K562 (cell line): ENCODE results near the gene RGMA. TPM values are rescaled to one million over a fixed set of nuclear protein-coding genes. Genes with fewer than 3 reads are reported as not detected.

ENCODE experiments used
- ATAC-seq: fragments of 200-7000 bp; cut with Tn5 transposase; 3 replicates; pipeline ENCODE4 v1.9.1; 2020; ENCODE audit warnings: moderate library complexity
- BruUV-seq: library from RNA; stranded (reverse); fragments of 400-500 nt; replicated peaks from 2 replicates; lab custom pipeline; 2021; lab: Mats Ljungman, UMichigan
- CTCF ChIA-PET: fragments of 300-600 bp; formaldehyde crosslinking; extraction: SDS; loops from one replicate; lab custom pipeline; 2021; ENCODE audit warnings: low intra/inter-chr PET ratio; lab: Yijun Ruan, JAX
- POLR2A ChIA-PET: fragments of 300-600, 350-650 bp; sonication (Branson Sonifier 250); formaldehyde crosslinking; extraction: SDS; loops from one replicate; lab custom pipeline; 2021; ENCODE audit warnings: antibody characterized with exemption, inconsistent platforms; lab: Yijun Ruan, JAX
- DNase-seq, 4 experiments: peaks; one replicate each; pipeline versions ENCODE4 v3.0.0 to v3.0.0-alpha.2; 2011 to 2018; ENCODE audit warnings: low spot score in 3 of 4, mixed read lengths in 3 of 4; ENCODE audit errors: extremely low read depth in 1 of 4
- FAIRE-seq: peaks from 2 replicates; lab custom pipeline; 2011; peaks lifted over from hg19 to GRCh38; lab: Jason Lieb, UNC
- H2AFZ ChIP-seq: 2 replicates; pipeline ENCODE4 v1.6.0; 2011; ENCODE audit warnings: low read depth, low read length, control low read depth, inconsistent platforms
- H3K27ac ChIP-seq: fragments of 200-600 bp; 3 replicates; pipeline ENCODE4 v1.8.0; 2011; ENCODE audit warnings: low read depth, mild to moderate bottlenecking, control low read depth, inconsistent platforms, low read length, moderate library complexity, mixed read lengths; ENCODE audit errors: extremely low read depth
- H3K27me3 ChIP-seq, 2 experiments: fragments of 300-600 bp in 1 of 2; 2 replicates in 1 of 2; 3 replicates in 1 of 2; pipeline versions ENCODE4 v1.6.0 to v1.8.0; 2011; ENCODE audit warnings: inconsistent platforms in 2 of 2, low read length in 2 of 2, mild to moderate bottlenecking in 1 of 2, mixed read lengths in 1 of 2, moderate library complexity in 1 of 2; ENCODE audit not compliant: control insufficient read depth in 2 of 2, insufficient read depth in 2 of 2
- H3K36me3 ChIP-seq: fragments of 300-600 bp; 3 replicates; pipeline ENCODE4 v1.8.0; 2011; ENCODE audit warnings: mild to moderate bottlenecking, low read length, inconsistent platforms; ENCODE audit not compliant: control insufficient read depth, insufficient read depth
- H3K4me1 ChIP-seq, 2 experiments: fragments of 200-600 bp in 1 of 2; replicated peaks in 1 of 2; 2 replicates in 1 of 2; 3 replicates in 1 of 2; pipeline versions ENCODE4 v1.5.1 to v1.8.0; 2011; ENCODE audit warnings: inconsistent platforms in 2 of 2, low read length in 2 of 2, mild to moderate bottlenecking in 1 of 2, mixed read lengths in 1 of 2, moderate library complexity in 1 of 2; ENCODE audit not compliant: control insufficient read depth in 2 of 2, insufficient read depth in 2 of 2
- H3K4me2 ChIP-seq: 2 replicates; pipeline ENCODE4 v1.6.1; 2011; ENCODE audit warnings: low read length, control low read depth, inconsistent platforms, mixed read lengths; ENCODE audit not compliant: insufficient read depth
- H3K4me3 ChIP-seq: fragments of 200-600 bp; sonication (generic), shearing (Covaris generic); 2 replicates; pipeline ENCODE4 v1.5.1; 2016; ENCODE audit warnings: control low read depth, inconsistent platforms
- H3K79me2 ChIP-seq: fragments of 200-600 bp; 3 replicates; pipeline ENCODE4 v1.8.0; 2011; ENCODE audit warnings: low read length, inconsistent platforms; ENCODE audit not compliant: control insufficient read depth, insufficient read depth
- H3K9ac ChIP-seq, 2 experiments: 2 replicates each; pipeline versions ENCODE4 v1.6.0 to v1.6.1; 2011; ENCODE audit warnings: low read depth in 2 of 2, low read length in 2 of 2, control low read depth in 1 of 2, inconsistent platforms in 1 of 2, mild to moderate bottlenecking in 1 of 2, mixed read lengths in 1 of 2; ENCODE audit not compliant: insufficient read depth in 1 of 2
- H3K9me1 ChIP-seq: one replicate; pipeline ENCODE4 v1.6.0; 2011; ENCODE audit warnings: inconsistent platforms, mild to moderate bottlenecking, low read length, moderate library complexity; ENCODE audit not compliant: control insufficient read depth, insufficient read depth
- H3K9me3 ChIP-seq: replicated peaks from 2 replicates; pipeline ENCODE4 v1.5.1; 2011; ENCODE audit warnings: low read depth, low read length, inconsistent platforms; ENCODE audit not compliant: control insufficient read depth, insufficient read depth
- H4K20me1 ChIP-seq: replicated peaks from 2 replicates; pipeline ENCODE4 v1.6.1; 2011; ENCODE audit warnings: low read length, inconsistent platforms, mixed read lengths; ENCODE audit not compliant: control insufficient read depth, insufficient read depth
- CTCF ChIP-seq, 3 experiments: IDR thresholded peaks in 2 of 3; conservative IDR thresholded peaks in 1 of 3; 2 replicates each; pipeline ENCODE4 v1.5.1; 2011 to 2012; ENCODE audit warnings: low read length in 3 of 3, mild to moderate bottlenecking in 3 of 3, control low read depth in 2 of 3, improper control_type of control experiment in 1 of 3, inconsistent platforms in 1 of 3, low read depth in 1 of 3, mixed read lengths in 1 of 3, moderate library complexity in 1 of 3; ENCODE audit not compliant: insufficient read depth in 2 of 3
- DACH1 ChIP-seq: fragments of 450-650 bp; IDR thresholded peaks from 2 replicates; pipeline ENCODE4 v1.6.1; 2018; ENCODE audit not compliant: partially characterized antibody
- ELF4 ChIP-seq: fragments of 450-650 bp; formaldehyde crosslinking; IDR thresholded peaks from 2 replicates; pipeline ENCODE4 v1.4.0; 2022; ENCODE audit warnings: missing genetic modification characterization
- HDAC3 ChIP-seq: fragments of 450-650 bp; IDR thresholded peaks from 2 replicates; pipeline ENCODE4 v1.6.1; 2018; ENCODE audit warnings: borderline replicate concordance, mild to moderate bottlenecking, moderate library complexity; ENCODE audit not compliant: partially characterized antibody
- HNRNPK ChIP-seq: fragments of 200-400 bp; formaldehyde crosslinking; IDR thresholded peaks from one replicate; pipeline ENCODE4 v1.6.1; 2018; ENCODE audit warnings: mild to moderate bottlenecking, low read depth, low read length; ENCODE audit not compliant: poor library complexity, severe bottlenecking
- JUND ChIP-seq, 2 experiments: IDR thresholded peaks; 2 replicates in 1 of 2; 3 replicates in 1 of 2; pipeline ENCODE4 v1.6.1; 2011; ENCODE audit warnings: borderline replicate concordance in 2 of 2, low read depth in 2 of 2, low read length in 2 of 2, improper control_type of control experiment in 1 of 2, missing biosample characterization in 1 of 2, missing genetic modification characterization in 1 of 2, missing genetic modification reagents in 1 of 2
- KDM5B ChIP-seq: fragments of 200-600 bp; sonication (generic); IDR thresholded peaks from 2 replicates; pipeline ENCODE4 v1.6.1; 2012; ENCODE audit warnings: low read depth, mild to moderate bottlenecking, moderate library complexity, low read length, control low read depth, inconsistent platforms; ENCODE audit not compliant: insufficient replicate concordance
- NR1H2 ChIP-seq: sonication (generic); formaldehyde crosslinking; IDR thresholded peaks from 2 replicates; pipeline ENCODE4 v1.4.0; 2020; ENCODE audit warnings: mild to moderate bottlenecking, missing genetic modification reagents
- STAG1 ChIP-seq: sonication (generic); formaldehyde crosslinking; IDR thresholded peaks from 2 replicates; pipeline ENCODE4 v1.5.0; 2020; ENCODE audit warnings: missing genetic modification reagents, borderline replicate concordance
- ZNF24 ChIP-seq: fragments of 450-650 bp; IDR thresholded peaks from 2 replicates; pipeline ENCODE4 v1.6.1; 2016
- ZNF311 ChIP-seq: fragments of 250-450 bp; sonication (Bioruptor Pico); IDR thresholded peaks from 2 replicates; pipeline ENCODE4 v1.4.0; 2020; ENCODE audit warnings: mild to moderate bottlenecking, moderate library complexity
- ZNF561 ChIP-seq: fragments of 450-650 bp; formaldehyde crosslinking; conservative IDR thresholded peaks from 2 replicates; pipeline ENCODE4 v1.4.0; 2020; ENCODE audit warnings: mild to moderate bottlenecking, moderate library complexity
- WGBS: fragments of 100-300 bp; shearing (Covaris generic); methylation state at CpG from one replicate; pipeline ENCODE4 v1.1.6; 2016; ENCODE audit warnings: low coverage, mixed read lengths; ENCODE audit not compliant: insufficient coverage; ENCODE audit errors: missing lambda C conversion rate; 5-methylcytosine and 5-hydroxymethylcytosine counted together
- in situ Hi-C: fragments of 300-500 bp; cut with MboI; formaldehyde crosslinking; loops from 4 replicates; pipeline ENCODE4 v1.15.0; 2018; ENCODE audit warnings: inconsistent platforms, mixed read lengths
- intact Hi-C: fragments of 100-400 bp; cut with micrococcal nuclease; formaldehyde crosslinking; loops from 2 replicates; pipeline ENCODE4 v1.14.2; 2022
- polyA plus RNA-seq, 8 experiments: library from polyadenylated mRNA; depleted of rRNA in 4 of 8; stranded (reverse) in 5 of 8; unstranded in 3 of 8; fragments of >200 nt; fragmentation: Nextera tagmentation in 2 of 8; fragmentation: Illumina TruSeq in 1 of 8; extraction: Ambion mirVana in 2 of 8; extraction: Trizol in 1 of 8; gene quantifications; 2 replicates each; pipeline versions ENCODE4 v1.2.1 to v1.2.3, GENCODE V29; 2011 to 2014; ENCODE audit warnings: inconsistent platforms in 1 of 8, missing spikeins in 1 of 8
- total RNA-seq, 7 experiments: library from RNA; depleted of rRNA in 6 of 7; stranded (reverse); fragments of >200 nt in 6 of 7; fragmentation: Illumina TruSeq in 2 of 7; extraction: Trizol in 2 of 7; gene quantifications; 2 replicates each; pipeline versions ENCODE4 v1.2.1 to v1.2.3, GENCODE V29; 2011 to 2021; ENCODE audit warnings: low replicate concordance in 1 of 7

The RGMA gene
- total and polyA plus RNA-seq, 9 of the 15 experiments (the other 6 are each of a cell fraction or from before 2014, with no cell fraction given), result 0.03 to 0.05 (median 0.03) TPM; not detected in 6

GRCh38 chr15:93063796-93064690, 25.0 kb downstream of the RGMA start:
- Histone ChIP-seq H3K36me3 (no peaks in the 10 kb centered on the region), H4K20me1 (0 out of 2 replicates have a peak, but pooled peaks cover 7% of the 10 kb centered on the region), H3K4me3 (no peak overlapping the region), H3K27ac (no peak overlapping the region), H3K79me2 (no peaks in the 10 kb centered on the region), H3K27me3 (peaks cover 61 to 73% of the 10 kb centered on the region in 2 experiments), H3K4me1 (peaks cover 0 to 3% of the 10 kb centered on the region in 2 experiments; a peak in 1 of 5 replicates), H3K9me3 (no peaks in the 10 kb centered on the region), H3K4me2 (no peak overlapping the region), H2AFZ (no peak overlapping the region), H3K9me1 (no peaks in the 10 kb centered on the region), H3K9ac (no peak overlapping the region)
- BruUV-seq, result no TSS peak
- POLR2A ChIA-PET, result no interaction called here
- in situ Hi-C loops (no loop called here), intact Hi-C loops (no loop called here)
- CTCF ChIA-PET, result no interaction called here
- FAIRE-seq (no peak), DNase-seq (no peak), ATAC-seq (no peak)
- TF ChIP-seq ZNF311 (CRISPR knock-in tag) (no peak), ELF4 (CRISPR knock-in tag) (no peak)
- WGBS, result 1% methylated on average over 23 of the region's 23 CpGs

GRCh38 chr15:93063262-93063671, 25.7 kb downstream of the RGMA start:
- Histone ChIP-seq H3K4me3 (no peak overlapping the region), H3K9me3 (no peaks in the 10 kb centered on the region), H3K9ac (no peak overlapping the region), H4K20me1 (0 out of 2 replicates have a peak, but pooled peaks cover 7% of the 10 kb centered on the region), H3K79me2 (no peaks in the 10 kb centered on the region), H3K27me3 (peaks cover 59 to 73% of the 10 kb centered on the region in 2 experiments), H3K4me2 (no peak overlapping the region), H3K4me1 (peaks cover 0 to 3% of the 10 kb centered on the region in 2 experiments; a peak in 1 of 5 replicates), H2AFZ (no peak overlapping the region), H3K36me3 (no peaks in the 10 kb centered on the region), H3K27ac (no peak overlapping the region), H3K9me1 (no peaks in the 10 kb centered on the region)
- ChIA-PET POLR2A (no interaction called here), CTCF (no interaction called here)
- DNase-seq (no peak), ATAC-seq (no peak), FAIRE-seq (no peak)
- 2% methylated on average over 8 of the region's 8 CpGs for WGBS
- no TSS peak for BruUV-seq
- intact Hi-C loops (no loop called here), in situ Hi-C loops (no loop called here)
- TF ChIP-seq ZNF24 (no peak), ZNF561 (no peak), STAG1 (CRISPR knock-in tag) (no peak), JUND (IDR thresholded peaks at IDR 0.05; ENCODE audit: borderline replicate concordance, low read depth, low read length) (no peak), JUND (tag; IDR thresholded peaks at IDR 0.05; ENCODE audit: borderline replicate concordance, low read depth, low read length) (no peak), CTCF (IDR thresholded peaks at IDR 0.05 in 2 of 3, conservative IDR thresholded peaks at IDR 0.05 in 1 of 3; ENCODE audit: insufficient read depth in 2 of 3, low read depth in 1 of 3, low read length in 3 of 3) (no peak), KDM5B (no peak), HNRNPK (no peak), DACH1 (no peak), HDAC3 (no peak), NR1H2 (CRISPR knock-in tag) (no peak)
